ENCODE data around the gene PDZK1. TPM values are rescaled to one million over a fixed set of nuclear protein-coding genes. Genes with fewer than 3 reads are reported as not detected.

The PDZK1 gene
- total RNA-seq, 4 donors from 2014 or later, result 25.6 to 251 (median 205) TPM

Other genes with a start within 250 kb of the PDZK1 start
- gene GPR89A, start 99.4 kb downstream of the PDZK1 start, total RNA-seq, result 10 to 100 TPM; 34.7 to 82.4 (median 52.1) TPM
- 1 to 10 TPM in 2 of 4 donors, not detected in 2; 3.3 to 4.4 TPM for gene CD160, start 12.1 kb upstream of the PDZK1 start, total RNA-seq
- gene RNF115, start 116.7 kb upstream of the PDZK1 start, total RNA-seq, result 10 to 100 TPM; 10.2 to 31.4 (median 15.0) TPM
- 10 to 100 TPM; 17.5 to 79.2 (median 34.5) TPM for gene POLR3C, start 116.8 kb upstream of the PDZK1 start, total RNA-seq
- 1 to 10 TPM in 3 of 4 donors, not detected in 1; 1.9 to 2.3 (median 2.0) TPM for gene NUDT17, start 138.3 kb upstream of the PDZK1 start, total RNA-seq
- gene PIAS3, start 151.7 kb upstream of the PDZK1 start, total RNA-seq, result 10 to 100 TPM in 3 of 4 donors, 1 to 10 TPM in 1; 8.9 to 35.5 (median 17.2) TPM
- gene ANKRD35, start 178.5 kb upstream of the PDZK1 start, total RNA-seq, result 1 to 10 TPM in 2 of 4 donors, under 1 TPM in 1, not detected in 1; 0.85 to 7.4 (median 1.2) TPM
- gene ITGA10, start 202.7 kb upstream of the PDZK1 start, total RNA-seq, result 10 to 100 TPM in 3 of 4 donors, 1 to 10 TPM in 1; 4.2 to 23.9 (median 22.9) TPM
- 10 to 100 TPM; 21.5 to 33.8 (median 27.1) TPM for gene PEX11B, start 211.3 kb upstream of the PDZK1 start, total RNA-seq
- gene RBM8A, start 220.1 kb upstream of the PDZK1 start, total RNA-seq, result 100 to 1,000 TPM in 1 of 4 donors, 10 to 100 TPM in 3; 47.6 to 105 (median 57.0) TPM